IMR-90 (cell line): ENCODE measurements around the gene ZNF529. TPM values are rescaled to one million over a fixed set of nuclear protein-coding genes. Genes with fewer than 3 reads are reported as not detected.

Source experiments
- ATAC-seq: fragments of 200-7000 bp; cut with Tn5 transposase; 2 replicates; pipeline ENCODE4 v1.9.1; 2020; ENCODE audit warnings: low read depth, mild to moderate bottlenecking, moderate library complexity
- BruUV-seq: library from RNA; stranded (reverse); fragments of 400-500 nt; replicated peaks from 2 replicates; lab custom pipeline; 2021; lab: Mats Ljungman, UMichigan
- CTCF ChIA-PET: fragments of 300-600 bp; formaldehyde crosslinking; extraction: SDS; loops from one replicate; lab custom pipeline; 2021; ENCODE audit warnings: antibody characterized with exemption; lab: Yijun Ruan, JAX
- POLR2A ChIA-PET: fragments of 300-600 bp; sonication (Branson Sonifier 250); formaldehyde crosslinking; loops from one replicate; lab custom pipeline; 2022; ENCODE audit warnings: antibody characterized with exemption; ENCODE audit not compliant: unreplicated experiment; lab: Charles Lee
- DNase-seq: peaks from one replicate; pipeline ENCODE4 v3.0.0; 2013
- H2AFZ ChIP-seq: replicated peaks from 2 replicates; pipeline ENCODE3; 2013; ENCODE audit warnings: low read length, mild to moderate bottlenecking; ENCODE audit not compliant: poor library complexity
- H2AK5ac ChIP-seq: 2 replicates; pipeline ENCODE4 v1.6.1; 2013; ENCODE audit warnings: low read depth, low read length, inconsistent platforms
- H2AK9ac ChIP-seq: replicated peaks from 2 replicates; pipeline ENCODE3; 2013; ENCODE audit warnings: mild to moderate bottlenecking, low read depth, low read length, moderate library complexity; ENCODE audit not compliant: poor library complexity
- H2BK120ac ChIP-seq: 2 replicates; pipeline ENCODE4 v1.6.1; 2013; ENCODE audit warnings: low read depth, low read length, inconsistent platforms
- H2BK15ac ChIP-seq: 3 replicates; pipeline ENCODE4 v1.6.1; 2013; ENCODE audit warnings: low read depth, low read length, inconsistent platforms
- H2BK20ac ChIP-seq: 2 replicates; pipeline ENCODE4 v1.6.1; 2013; ENCODE audit warnings: low read depth, mild to moderate bottlenecking, inconsistent platforms, low read length, moderate library complexity
- H2BK5ac ChIP-seq: 2 replicates; pipeline ENCODE4 v1.6.1; 2013; ENCODE audit warnings: mild to moderate bottlenecking, low read depth, low read length, inconsistent platforms; ENCODE audit not compliant: poor library complexity, severe bottlenecking
- H3K14ac ChIP-seq: replicated peaks from 2 replicates; pipeline ENCODE4 v1.6.1; 2013; ENCODE audit warnings: low read depth, low read length, inconsistent platforms
- H3K18ac ChIP-seq: 2 replicates; pipeline ENCODE4 v1.6.1; 2013; ENCODE audit warnings: low read depth, low read length, control low read depth
- H3K23ac ChIP-seq: 2 replicates; pipeline ENCODE4 v1.6.1; 2013; ENCODE audit warnings: low read depth, low read length, inconsistent platforms
- H3K27ac ChIP-seq: 2 replicates; pipeline ENCODE4 v1.5.1; 2013; ENCODE audit warnings: mild to moderate bottlenecking, control low read depth, low read length; ENCODE audit not compliant: insufficient read depth
- H3K27me3 ChIP-seq: 2 replicates; pipeline ENCODE4 v1.6.1; 2013; ENCODE audit warnings: low read length; ENCODE audit not compliant: control insufficient read depth, insufficient read depth
- H3K36me3 ChIP-seq: 2 replicates; pipeline ENCODE4 v1.6.1; 2013; ENCODE audit warnings: low read length, mixed read lengths; ENCODE audit not compliant: control insufficient read depth, insufficient read depth
- H3K4ac ChIP-seq: 2 replicates; pipeline ENCODE4 v1.6.1; 2013; ENCODE audit warnings: low read depth, low read length, inconsistent platforms
- H3K4me1 ChIP-seq: 2 replicates; pipeline ENCODE4 v1.6.1; 2013; ENCODE audit warnings: low read length, mixed read lengths; ENCODE audit not compliant: control insufficient read depth, insufficient read depth
- H3K4me2 ChIP-seq: 2 replicates; pipeline ENCODE4 v1.6.1; 2013; ENCODE audit warnings: low read depth, mild to moderate bottlenecking, control low read depth, low read length, moderate library complexity
- H3K4me3 ChIP-seq: 2 replicates; pipeline ENCODE4 v1.5.1; 2013; ENCODE audit warnings: low read depth, mild to moderate bottlenecking, control low read depth, low read length, moderate library complexity; ENCODE audit not compliant: insufficient read depth
- H3K56ac ChIP-seq: 2 replicates; pipeline ENCODE4 v1.6.1; 2013; ENCODE audit warnings: low read length, inconsistent platforms; ENCODE audit not compliant: insufficient read depth; ENCODE audit errors: extremely low read depth
- H3K79me1 ChIP-seq, 2 experiments: 2 replicates each; pipeline ENCODE4 v1.6.1; 2013; ENCODE audit warnings: low read length in 2 of 2, inconsistent platforms in 1 of 2, low read depth in 1 of 2
- H3K9ac ChIP-seq: 2 replicates; pipeline ENCODE4 v1.6.1; 2013; ENCODE audit warnings: low read depth, low read length, control low read depth
- H3K9me1 ChIP-seq: 2 replicates; pipeline ENCODE4 v1.6.1; 2013; ENCODE audit warnings: low read length, inconsistent platforms; ENCODE audit not compliant: insufficient read depth
- H3K9me3 ChIP-seq: 2 replicates; pipeline ENCODE4 v1.6.1; 2013; ENCODE audit warnings: low read length; ENCODE audit not compliant: control insufficient read depth, insufficient read depth
- H4K20me1 ChIP-seq: 2 replicates; pipeline ENCODE4 v1.6.1; 2013; ENCODE audit warnings: low read length, inconsistent platforms; ENCODE audit not compliant: insufficient read depth
- H4K5ac ChIP-seq: 2 replicates; pipeline ENCODE4 v1.6.1; 2013; ENCODE audit warnings: mild to moderate bottlenecking, low read depth, low read length, control low read depth
- H4K8ac ChIP-seq, 2 experiments: 2 replicates each; pipeline ENCODE4 v1.6.1; 2013; ENCODE audit warnings: low read depth in 2 of 2, low read length in 2 of 2, control low read depth in 1 of 2, inconsistent platforms in 1 of 2
- H4K91ac ChIP-seq: 2 replicates; pipeline ENCODE4 v1.6.1; 2013; ENCODE audit warnings: low read depth, low read length, inconsistent platforms; ENCODE audit not compliant: insufficient read depth
- CTCF ChIP-seq: conservative IDR thresholded peaks from 2 replicates; pipeline ENCODE4 v1.5.1; 2012; ENCODE audit warnings: mild to moderate bottlenecking, low read depth, low read length, improper control_type of control experiment
- NFE2L2 ChIP-seq: fragments of 150-350 bp; IDR thresholded peaks from 2 replicates; pipeline ENCODE4 v1.6.1; 2016; ENCODE audit warnings: low read depth, mild to moderate bottlenecking, low read length
- POLR2A ChIP-seq: IDR thresholded peaks from 2 replicates; pipeline ENCODE4 v1.6.1; 2012; ENCODE audit warnings: mild to moderate bottlenecking, low read depth, low read length
- RFX5 ChIP-seq: IDR thresholded peaks from 2 replicates; pipeline ENCODE4 v1.8.0; 2012; ENCODE audit warnings: low read depth, mild to moderate bottlenecking, low read length, moderate library complexity
- WGBS, 2 experiments: methylation state at CpG; one replicate each; pipeline versions ENCODE4 v1.1.5 to v1.1.7; 2013; ENCODE audit warnings: missing lambda C conversion rate in 2 of 2; ENCODE audit not compliant: insufficient read length in 1 of 2; ENCODE audit errors: extremely low coverage in 2 of 2; 5-methylcytosine and 5-hydroxymethylcytosine counted together
- dilution Hi-C: fragments of 300-500 bp; cut with HindIII; formaldehyde crosslinking; loops from one replicate; pipeline ENCODE4 v1.14.3; 2018; ENCODE audit warnings: low sequenced_read_pairs; ENCODE audit not compliant: unreplicated experiment
- in situ Hi-C: fragments of 300-500 bp; cut with MboI; formaldehyde crosslinking; loops from 3 replicates; pipeline ENCODE4 v1.14.3; 2019; ENCODE audit warnings: low sequenced_read_pairs, inconsistent platforms, mixed read lengths
- intact Hi-C: fragments of 100-400 bp; cut with micrococcal nuclease; formaldehyde crosslinking; loops from 2 replicates; pipeline ENCODE4 v1.10.0; 2022
- polyA plus RNA-seq, 3 experiments: library from polyadenylated mRNA; depleted of rRNA; stranded (reverse); fragments of >200 nt; gene quantifications; 2 replicates each; pipeline ENCODE4 v1.2.3, GENCODE V29; 2012; ENCODE audit warnings: low replicate concordance in 1 of 3
- total RNA-seq: library from RNA; depleted of rRNA; stranded (reverse); fragments of >200 nt; gene quantifications from 2 replicates; pipeline ENCODE4 v1.2.3, GENCODE V29; 2012

ZNF529 gene
- total and polyA plus RNA-seq, 2 of the 4 experiments (the other 2 are of a cell fraction): 2.4 to 6.8 TPM

- 19% methylated on average over 6 of the region's 18 CpGs; no CpG with 5 or more reads in 1 of the 2 experiments for WGBS, 2 experiments
- Histone ChIP-seq H2BK20ac (no peak overlapping the region), H2AK5ac (0 out of 2 replicates have a peak overlapping the region, but pooled peaks have one; percentile 67), H3K36me3 (peaks cover 24% of the 10 kb centered on the region), H3K56ac (peak overlapping the region; percentile 52; the same call in 1 of the 2 replicates), H3K14ac (peak overlapping the region; percentile 34; the same call in 1 of the 2 replicates), H3K27ac (peak overlapping the region; percentile 87), H3K18ac (0 out of 2 replicates have a peak overlapping the region, but pooled peaks have one; percentile 9), H4K5ac (peak overlapping the region; percentile 78), H3K27me3 (no peaks in the 10 kb centered on the region), H3K4me3 (peak overlapping the region; percentile 58), H3K23ac (peak overlapping the region; percentile 76), H4K20me1 (no peaks in the 10 kb centered on the region), H2BK15ac (no peak overlapping the region), H4K91ac (peak overlapping the region; percentile 59; the same call in 1 of the 2 replicates), H2AK9ac (peak overlapping the region; percentile 82), H2BK120ac (no peak overlapping the region), H3K9me1 (no peaks in the 10 kb centered on the region), H2BK5ac (peak overlapping the region; percentile 83), H3K4me1 (peaks cover 2% of the 10 kb centered on the region; the same call in 1 of the 2 replicates), H3K4me2 (peak overlapping the region; percentile 68), H4K8ac (peak overlapping the region; percentile 79 to 89), H3K9me3 (peaks cover 13% of the 10 kb centered on the region), H2AFZ (peak overlapping the region; percentile 98), H3K79me1 (peaks cover 16 to 29% of the 10 kb centered on the region in 2 experiments), H3K4ac (peak overlapping the region; percentile 51), H3K9ac (peak overlapping the region; percentile 69)
- ChIA-PET POLR2A (no interaction called here), CTCF (no interaction called here)
- dilution Hi-C loops (no loop called here), in situ Hi-C loops (no loop called here), intact Hi-C loops (loop anchor here (2.0 kb wide), 2 partner anchors 31 to 93 kb away; partner anchors contain the start of genes ZNF382 and ZNF461)
- TF ChIP-seq RFX5 (no peak), POLR2A (no peak), NFE2L2 (no peak), CTCF (no peak)
- BruUV-seq: TSS peak; percentile 35
- DNase-seq (peak; percentile 35), ATAC-seq (peak; percentile 52)
These were observed 1.0 kb upstream of the ZNF529 start for GRCh38 chr19:36573895-36574720.
